ENCODE measurements around the gene RNF144A.

Gene RNF144A

GRCh38 chr2:7010391-7011054 lies 93.3 kb downstream of the RNF144A start:
- Histone ChIP-seq H3K27me3 (ENCODE audit: control insufficient read depth, insufficient read depth, low read length) (no peaks in the 10 kb centered on the region), H3K27ac (ENCODE audit: low read depth, low read length) (peak overlapping the region; percentile 67), H3K4me1 (ENCODE audit: control insufficient read depth, insufficient read depth, low read length) (peaks cover 57% of the 10 kb centered on the region)

GRCh38 chr2:7011356-7012083 lies 94.3 kb downstream of the RNF144A start:
- Histone ChIP-seq H3K4me1 (ENCODE audit: control insufficient read depth, insufficient read depth, low read length) (peaks cover 61% of the 10 kb centered on the region), H3K4me3 (ENCODE audit: low read length) (no peak overlapping the region), H3K27me3 (ENCODE audit: control insufficient read depth, insufficient read depth, low read length) (no peaks in the 10 kb centered on the region), H3K9ac (ENCODE audit: low read length) (no peak overlapping the region), H3K27ac (ENCODE audit: low read depth, low read length) (no peak overlapping the region), H3K36me3 (ENCODE audit: control insufficient read depth, insufficient read depth, low read length) (no peaks in the 10 kb centered on the region)

More at GRCh38 chr2:7010391-7011054, 93.3 kb downstream of the RNF144A start:
- H3K9ac ChIP-seq (ENCODE audit: low read length) = no peak overlapping the region
- no peak overlapping the region for H3K4me3 ChIP-seq (ENCODE audit: low read length)
- no peaks in the 10 kb centered on the region for H3K36me3 ChIP-seq (ENCODE audit: control insufficient read depth, insufficient read depth, low read length)

- Histone ChIP-seq H3K36me3 (ENCODE audit: control insufficient read depth, insufficient read depth, low read length) (no peaks in the 10 kb centered on the region), H3K27me3 (ENCODE audit: control insufficient read depth, insufficient read depth, low read length) (no peaks in the 10 kb centered on the region), H3K4me3 (ENCODE audit: low read length) (no peak overlapping the region), H3K9ac (ENCODE audit: low read length) (no peak overlapping the region), H3K27ac (ENCODE audit: low read depth, low read length) (peak overlapping the region; percentile 36), H3K4me1 (ENCODE audit: control insufficient read depth, insufficient read depth, low read length) (peaks cover 65% of the 10 kb centered on the region)
Measured at GRCh38 chr2:7012141-7012764, 95.0 kb downstream of the RNF144A start.

GRCh38 chr2:7013471-7014160 lies 96.4 kb downstream of the RNF144A start:
- Histone ChIP-seq H3K27me3 (ENCODE audit: control insufficient read depth, insufficient read depth, low read length) (no peaks in the 10 kb centered on the region), H3K9ac (ENCODE audit: low read length) (no peak overlapping the region), H3K36me3 (ENCODE audit: control insufficient read depth, insufficient read depth, low read length) (no peaks in the 10 kb centered on the region), H3K4me3 (ENCODE audit: low read length) (no peak overlapping the region), H3K4me1 (ENCODE audit: control insufficient read depth, insufficient read depth, low read length) (peaks cover 51% of the 10 kb centered on the region), H3K27ac (ENCODE audit: low read depth, low read length) (peak overlapping the region; percentile 43)

GRCh38 chr2:7014174-7014640 lies 97.0 kb downstream of the RNF144A start:
- Histone ChIP-seq H3K4me3 (ENCODE audit: low read length) (no peak overlapping the region), H3K9ac (ENCODE audit: low read length) (no peak overlapping the region), H3K36me3 (ENCODE audit: control insufficient read depth, insufficient read depth, low read length) (no peaks in the 10 kb centered on the region), H3K27ac (ENCODE audit: low read depth, low read length) (no peak overlapping the region), H3K4me1 (ENCODE audit: control insufficient read depth, insufficient read depth, low read length) (peaks cover 47% of the 10 kb centered on the region), H3K27me3 (ENCODE audit: control insufficient read depth, insufficient read depth, low read length) (no peaks in the 10 kb centered on the region)

GRCh38 chr2:7015007-7015950 lies 98.1 kb downstream of the RNF144A start:
- no peak overlapping the region for H3K9ac ChIP-seq (ENCODE audit: low read length)
- H3K27me3 ChIP-seq (ENCODE audit: control insufficient read depth, insufficient read depth, low read length) = no peaks in the 10 kb centered on the region
- H3K4me3 ChIP-seq (ENCODE audit: low read length) = no peak overlapping the region
- no peak overlapping the region for H3K27ac ChIP-seq (ENCODE audit: low read depth, low read length)
- H3K4me1 ChIP-seq (ENCODE audit: control insufficient read depth, insufficient read depth, low read length) = peaks cover 38% of the 10 kb centered on the region
- no peaks in the 10 kb centered on the region for H3K36me3 ChIP-seq (ENCODE audit: control insufficient read depth, insufficient read depth, low read length)

- H3K4me1 ChIP-seq (ENCODE audit: control insufficient read depth, insufficient read depth, low read length) = peaks cover 35% of the 10 kb centered on the region
Measured at GRCh38 chr2:7016148-7016547, 98.9 kb downstream of the RNF144A start.

GRCh38 chr2:7016601-7017211 lies 99.5 kb downstream of the RNF144A start:
- peaks cover 35% of the 10 kb centered on the region for H3K4me1 ChIP-seq (ENCODE audit: control insufficient read depth, insufficient read depth, low read length)
- no peak overlapping the region for H3K4me3 ChIP-seq (ENCODE audit: low read length)
- no peak overlapping the region for H3K9ac ChIP-seq (ENCODE audit: low read length)
- H3K36me3 ChIP-seq (ENCODE audit: control insufficient read depth, insufficient read depth, low read length) = no peaks in the 10 kb centered on the region
- no peaks in the 10 kb centered on the region for H3K27me3 ChIP-seq (ENCODE audit: control insufficient read depth, insufficient read depth, low read length)
- peak overlapping the region; percentile 27 for H3K27ac ChIP-seq (ENCODE audit: low read depth, low read length)

More at GRCh38 chr2:7016148-7016547, 98.9 kb downstream of the RNF144A start:
- H3K36me3 ChIP-seq (ENCODE audit: control insufficient read depth, insufficient read depth, low read length) = no peaks in the 10 kb centered on the region
- H3K27ac ChIP-seq (ENCODE audit: low read depth, low read length) = no peak overlapping the region
- no peaks in the 10 kb centered on the region for H3K27me3 ChIP-seq (ENCODE audit: control insufficient read depth, insufficient read depth, low read length)
- H3K4me3 ChIP-seq (ENCODE audit: low read length) = no peak overlapping the region
- H3K9ac ChIP-seq (ENCODE audit: low read length) = no peak overlapping the region

- peaks cover 34% of the 10 kb centered on the region for H3K4me1 ChIP-seq (ENCODE audit: control insufficient read depth, insufficient read depth, low read length)
- no peak overlapping the region for H3K27ac ChIP-seq (ENCODE audit: low read depth, low read length)
- H3K9ac ChIP-seq (ENCODE audit: low read length) = no peak overlapping the region
- H3K27me3 ChIP-seq (ENCODE audit: control insufficient read depth, insufficient read depth, low read length) = no peaks in the 10 kb centered on the region
- H3K4me3 ChIP-seq (ENCODE audit: low read length) = no peak overlapping the region
- H3K36me3 ChIP-seq (ENCODE audit: control insufficient read depth, insufficient read depth, low read length) = no peaks in the 10 kb centered on the region
Measured at GRCh38 chr2:7017671-7018281, 100.6 kb downstream of the RNF144A start.

- Histone ChIP-seq H3K4me1 (ENCODE audit: control insufficient read depth, insufficient read depth, low read length) (peaks cover 31% of the 10 kb centered on the region), H3K36me3 (ENCODE audit: control insufficient read depth, insufficient read depth, low read length) (no peaks in the 10 kb centered on the region), H3K27ac (ENCODE audit: low read depth, low read length) (no peak overlapping the region), H3K27me3 (ENCODE audit: control insufficient read depth, insufficient read depth, low read length) (no peaks in the 10 kb centered on the region), H3K4me3 (ENCODE audit: low read length) (no peak overlapping the region), H3K9ac (ENCODE audit: low read length) (no peak overlapping the region)
Measured at GRCh38 chr2:7018282-7018701, 101.1 kb downstream of the RNF144A start.

GRCh38 chr2:7018767-7019166 lies 101.6 kb downstream of the RNF144A start:
- H3K27me3 ChIP-seq (ENCODE audit: control insufficient read depth, insufficient read depth, low read length) = no peaks in the 10 kb centered on the region
- H3K27ac ChIP-seq (ENCODE audit: low read depth, low read length) = no peak overlapping the region
- no peak overlapping the region for H3K4me3 ChIP-seq (ENCODE audit: low read length)
- peaks cover 29% of the 10 kb centered on the region for H3K4me1 ChIP-seq (ENCODE audit: control insufficient read depth, insufficient read depth, low read length)
- no peaks in the 10 kb centered on the region for H3K36me3 ChIP-seq (ENCODE audit: control insufficient read depth, insufficient read depth, low read length)
- no peak overlapping the region for H3K9ac ChIP-seq (ENCODE audit: low read length)

All from rectal smooth muscle tissue (tissue), 1 donor.